Activated T-cell treated with anti-CD3 and anti-CD28 coated beads, Interleukin-2, amount 50 U/mL, for 48 hours (primary cell): ENCODE results near the gene ABCF3.

ENCODE experiments used
- DNase-seq, 2 experiments: peaks; one replicate each; pipeline ENCODE4 v3.0.0-alpha.2; 2020

Gene ABCF3

DNA sequence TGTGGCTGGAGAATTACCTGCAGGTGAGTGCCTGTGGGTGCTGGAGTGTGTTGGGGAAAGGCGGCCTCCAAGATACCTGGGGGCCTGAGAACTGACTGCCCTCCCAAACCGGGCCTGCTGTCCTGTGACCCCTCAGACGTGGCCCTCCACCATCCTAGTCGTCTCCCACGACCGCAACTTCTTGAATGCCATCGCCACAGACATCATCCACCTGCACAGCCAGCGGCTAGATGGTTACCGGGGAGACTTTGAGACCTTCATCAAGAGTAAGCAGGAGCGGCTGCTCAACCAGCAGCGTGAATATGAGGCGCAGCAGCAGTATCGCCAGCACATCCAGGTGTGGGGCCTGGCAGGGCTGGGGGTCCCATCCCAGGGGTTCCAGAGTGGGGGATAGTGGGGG, 3.4 kb downstream of the ABCF3 start:
- no peak for DNase-seq

DNA sequence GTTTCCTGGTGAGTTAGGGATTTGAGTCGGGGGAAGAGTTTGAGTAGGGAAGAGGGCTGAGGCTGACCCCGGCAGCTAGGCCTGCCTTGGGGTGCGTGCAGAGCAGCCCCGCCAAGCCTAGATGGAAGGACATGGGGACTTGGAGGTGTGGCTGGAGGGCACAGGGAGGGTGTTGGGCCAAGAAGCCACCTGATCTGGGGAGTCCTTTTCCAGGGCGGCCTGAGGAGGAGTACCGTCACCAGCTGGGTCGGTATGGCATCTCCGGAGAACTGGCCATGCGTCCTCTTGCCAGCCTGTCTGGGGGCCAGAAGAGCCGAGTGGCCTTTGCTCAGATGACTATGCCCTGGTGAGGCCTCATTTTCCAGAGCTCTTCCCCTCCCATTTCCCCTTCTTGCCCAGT, 6.9 kb downstream of the ABCF3 start:
- no peak for DNase-seq

- no peak for DNase-seq
These were observed 8.1 kb downstream of the ABCF3 start for GRCh38 chr3:184193991-184194539.

DNA sequence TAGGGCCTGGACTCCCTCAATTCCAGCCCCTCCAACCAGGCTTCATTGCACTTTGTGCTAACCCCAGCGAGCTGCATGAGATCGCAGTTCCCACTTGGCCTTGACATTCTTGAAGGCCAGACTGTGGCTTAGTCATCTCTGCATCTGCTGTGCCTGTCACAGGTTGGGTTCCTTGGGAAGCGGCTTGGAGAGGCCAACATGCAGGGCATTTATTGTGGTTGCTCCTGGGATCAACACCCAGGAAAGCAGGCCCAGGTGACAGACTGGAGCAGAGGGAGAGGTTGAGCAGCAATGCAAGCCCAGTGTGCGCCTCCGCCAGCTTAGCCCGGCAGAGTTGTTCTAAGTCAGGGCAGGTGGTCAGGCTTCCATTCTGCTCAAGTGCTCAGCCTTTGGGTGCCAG, 10.5 kb downstream of the ABCF3 start:
- DNase-seq, result no peak

DNA sequence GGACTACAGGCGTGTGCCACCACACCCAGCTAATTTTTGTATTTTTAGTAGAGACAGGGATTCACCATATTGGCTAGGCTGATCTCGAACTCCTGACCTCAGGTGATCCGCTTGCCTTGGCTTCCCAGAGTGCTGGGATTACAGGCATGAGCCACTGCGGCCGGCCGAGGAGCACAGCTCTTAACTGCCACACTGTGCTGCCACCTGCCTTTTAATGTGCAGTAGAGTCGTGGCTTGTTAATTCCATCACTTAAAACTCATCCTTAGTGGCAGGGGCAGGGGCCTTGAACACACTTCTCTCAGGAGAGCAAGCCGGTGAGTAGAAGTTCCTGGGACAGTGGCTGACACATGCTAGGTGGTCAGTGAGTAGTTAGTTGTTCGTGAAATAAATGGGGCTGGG, 12.5 kb downstream of the ABCF3 start:
- no peak for DNase-seq

DNA sequence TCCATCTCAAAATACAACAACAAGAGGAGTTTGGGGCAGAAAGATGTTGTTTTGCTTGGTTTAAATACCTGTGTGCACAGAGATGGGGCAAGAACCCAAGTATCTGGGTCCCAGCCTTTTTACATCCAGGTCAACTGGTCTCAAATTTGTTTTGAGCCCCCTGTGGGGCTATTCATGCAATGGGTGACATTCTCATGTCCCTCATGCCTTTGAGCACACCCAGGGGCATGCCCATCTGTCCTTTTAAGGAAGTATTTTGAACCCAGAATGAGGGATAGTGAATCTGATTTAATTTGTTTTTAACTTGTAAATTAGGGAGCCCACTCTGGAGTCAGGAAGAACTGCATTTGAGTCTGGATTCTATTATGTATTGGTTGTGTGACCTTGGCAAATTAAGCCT, 14.8 kb downstream of the ABCF3 start:
- no peak for DNase-seq

DNA sequence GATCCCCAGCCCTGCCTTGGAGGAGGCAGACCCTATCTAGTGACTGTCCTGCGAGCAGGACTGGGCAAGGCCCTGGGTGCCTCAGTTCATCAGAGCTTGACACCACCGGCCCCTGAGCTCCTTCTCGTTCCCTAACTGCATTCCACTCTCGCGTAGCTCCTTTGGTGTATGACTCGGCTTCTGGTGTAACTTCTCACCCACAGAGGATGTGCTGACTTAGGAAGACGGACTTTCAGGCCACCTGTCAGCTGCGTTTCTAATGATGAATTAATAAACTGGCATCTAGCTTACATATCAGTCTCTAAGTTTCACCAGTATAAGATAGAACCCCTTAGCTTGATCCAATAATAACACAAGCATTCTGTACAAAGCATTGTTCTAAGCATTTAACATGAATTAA, 17.5 kb downstream of the ABCF3 start:
- no peak for DNase-seq

DNA sequence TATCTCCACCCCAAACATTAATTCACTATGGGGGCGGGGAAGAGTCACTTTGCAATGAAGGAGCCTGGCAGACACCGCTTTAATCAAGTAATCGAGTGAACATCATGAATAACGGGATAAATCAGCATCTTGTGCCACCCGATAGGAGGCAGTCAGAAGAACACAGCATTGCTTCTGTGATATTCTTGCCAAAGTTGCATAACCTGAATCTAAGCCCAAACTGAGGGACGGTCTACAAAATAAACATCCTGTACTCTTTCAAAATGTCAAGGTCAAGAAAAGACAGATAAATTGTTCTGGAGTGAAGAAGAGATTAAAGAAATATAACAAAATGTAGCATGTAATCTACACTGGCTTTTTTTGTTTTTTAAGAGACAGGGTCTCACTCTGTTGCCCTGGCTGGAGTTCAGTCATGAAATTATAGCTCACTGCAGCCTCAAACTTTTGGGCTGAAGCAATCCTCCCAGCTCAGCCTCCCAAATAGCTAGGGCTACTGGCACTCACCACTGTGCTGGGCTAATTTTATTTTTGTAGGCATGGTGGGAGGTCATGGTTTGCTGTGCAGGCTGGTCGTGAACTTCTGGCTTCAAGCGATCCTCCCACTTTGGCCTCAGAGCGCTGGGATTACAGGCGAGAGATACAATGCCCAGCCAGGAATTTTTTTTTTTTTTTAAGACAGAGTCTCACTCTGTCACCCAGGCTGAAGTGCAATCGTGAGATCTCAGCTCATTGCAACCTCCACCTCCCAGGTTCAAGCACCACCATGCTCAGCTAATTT, 23.3 kb downstream of the ABCF3 start:
- DNase-seq, result no peak

DNA sequence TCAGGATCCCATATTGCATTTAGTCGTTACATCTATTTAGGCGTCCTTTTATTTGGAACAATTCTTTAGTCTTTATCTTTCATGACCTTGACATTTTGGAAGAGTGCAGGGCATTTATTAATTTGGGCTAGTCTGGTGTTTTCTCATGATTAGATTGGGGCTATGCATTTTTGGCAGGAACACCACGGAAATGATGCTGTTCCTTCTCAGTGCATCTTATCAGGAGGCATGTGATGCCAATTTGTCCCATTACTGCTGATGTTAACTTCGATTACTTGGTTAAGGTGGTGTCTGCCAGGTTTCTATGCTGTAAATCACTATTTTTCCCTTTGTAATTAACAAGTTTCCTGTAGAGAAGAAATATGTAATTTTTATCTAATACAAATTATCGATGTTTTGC, 25.3 kb downstream of the ABCF3 start:
- DNase-seq, result no peak

- DNase-seq, result no peak
These were observed 25.7 kb downstream of the ABCF3 start for GRCh38 chr3:184211718-184212117.

GRCh38 chr3:184218814-184219213, 32.8 kb downstream of the ABCF3 start:
- DNase-seq, result no peak

GRCh38 chr3:184222521-184222920, 36.5 kb downstream of the ABCF3 start:
- DNase-seq, result no peak

DNA sequence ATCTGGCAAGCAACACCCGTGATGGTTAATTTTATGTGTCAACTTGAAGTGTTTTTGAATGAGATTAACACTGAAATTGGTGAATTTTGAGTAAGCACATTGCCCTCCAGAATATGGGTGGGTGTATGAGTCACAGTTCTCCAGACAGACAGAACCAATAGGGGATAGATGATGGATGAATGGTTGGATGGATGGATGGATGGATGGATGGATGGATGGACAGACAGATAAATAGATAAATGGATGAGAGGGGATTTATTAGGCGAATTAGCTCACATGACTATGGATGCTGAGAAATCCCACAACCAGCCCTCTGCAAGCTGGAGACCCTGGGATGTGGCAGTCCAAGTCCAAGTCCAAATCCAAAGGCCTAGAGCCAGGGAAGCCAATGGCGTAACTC, 37.9 kb downstream of the ABCF3 start:
- DNase-seq, result no peak

- peak; percentile 68 to 75 for DNase-seq
These were observed 41.5 kb downstream of the ABCF3 start for GRCh38 chr3:184227481-184227935.

DNA sequence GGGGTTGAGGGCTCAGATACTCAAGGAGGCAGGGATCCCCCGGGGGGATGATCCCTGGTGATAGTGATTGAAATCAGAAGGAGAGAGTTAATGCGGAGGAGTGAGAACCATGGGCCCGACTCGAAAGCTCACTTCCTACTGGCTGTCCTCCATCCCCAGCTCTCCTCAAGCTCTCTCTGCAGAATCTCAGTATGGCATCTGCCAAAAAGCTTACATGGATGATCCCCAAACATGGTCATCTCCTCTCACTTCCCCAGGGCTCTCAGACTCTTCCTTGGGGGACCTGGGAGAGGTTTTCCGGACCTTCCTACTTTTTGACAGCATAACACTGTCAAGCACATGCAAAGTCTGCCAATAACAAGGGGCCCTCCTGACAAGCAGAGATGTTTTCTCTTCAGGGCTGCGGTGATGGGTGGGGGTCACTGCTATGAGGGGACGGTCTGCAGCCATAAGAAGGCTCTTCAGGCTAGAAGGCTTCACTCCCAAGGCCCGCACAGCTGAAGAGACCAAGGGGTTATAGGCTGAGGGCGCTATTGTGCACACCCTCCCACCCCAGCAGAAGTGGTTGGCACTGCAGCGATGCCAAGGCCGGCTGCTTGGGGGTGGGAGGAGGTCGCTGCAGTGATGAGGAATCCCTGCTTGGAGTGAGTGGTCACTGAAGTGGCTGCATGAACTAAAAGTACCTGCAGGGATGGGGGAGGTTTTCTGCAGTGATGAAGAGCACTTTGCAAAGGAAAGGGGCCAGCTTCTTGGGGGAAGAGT, 42.6 kb downstream of the ABCF3 start:
- DNase-seq, result no peak

DNA sequence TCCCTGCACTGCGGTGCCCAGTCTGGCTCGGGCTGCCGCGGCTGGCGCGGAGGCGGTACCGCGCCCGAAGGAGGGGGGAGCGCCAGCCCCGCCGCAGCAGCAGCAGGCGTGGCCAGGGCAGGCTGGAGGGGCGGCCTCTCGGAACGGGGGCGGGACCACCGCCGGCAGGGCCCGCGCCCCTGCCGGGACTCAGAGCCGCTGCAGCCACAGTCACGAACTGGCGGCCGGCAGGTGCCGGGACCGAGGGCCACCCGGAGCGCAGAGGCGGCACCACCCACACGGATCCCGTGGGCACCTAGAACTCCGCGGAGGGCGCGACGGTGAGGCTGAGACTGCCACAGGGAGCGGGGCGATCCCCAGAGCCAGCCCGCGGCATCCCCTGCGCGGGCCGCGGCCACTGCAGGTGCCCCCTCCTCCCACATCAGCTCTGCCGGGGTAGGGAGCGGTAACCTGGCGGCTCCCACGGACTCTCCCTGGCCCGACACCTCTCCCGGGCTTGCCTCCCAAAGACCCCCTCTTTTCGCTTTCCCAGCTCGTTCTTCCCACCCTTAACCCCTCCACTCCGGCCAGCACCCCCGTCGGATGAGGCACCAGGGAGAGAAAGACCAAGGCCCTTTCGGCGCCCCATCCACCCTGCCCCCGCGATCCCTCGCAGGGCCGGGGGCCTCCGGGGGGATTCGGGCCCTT, 43.5 kb downstream of the ABCF3 start, which contains the start of gene VWA5B2:
VWA5B2 (plus strand) TSS at position 192 of the 687 bp plus-strand sequence. CDS start 944 bp downstream, outside the sequence.
- DNase-seq, result peak; percentile 72 to 83

- DNase-seq, result peak in 1 of 2 experiments; percentile 28
These were observed 44.1 kb downstream of the ABCF3 start for GRCh38 chr3:184230081-184230602.

GRCh38 chr3:184230603-184231528, 44.9 kb downstream of the ABCF3 start:
- DNase-seq, result no peak

DNA sequence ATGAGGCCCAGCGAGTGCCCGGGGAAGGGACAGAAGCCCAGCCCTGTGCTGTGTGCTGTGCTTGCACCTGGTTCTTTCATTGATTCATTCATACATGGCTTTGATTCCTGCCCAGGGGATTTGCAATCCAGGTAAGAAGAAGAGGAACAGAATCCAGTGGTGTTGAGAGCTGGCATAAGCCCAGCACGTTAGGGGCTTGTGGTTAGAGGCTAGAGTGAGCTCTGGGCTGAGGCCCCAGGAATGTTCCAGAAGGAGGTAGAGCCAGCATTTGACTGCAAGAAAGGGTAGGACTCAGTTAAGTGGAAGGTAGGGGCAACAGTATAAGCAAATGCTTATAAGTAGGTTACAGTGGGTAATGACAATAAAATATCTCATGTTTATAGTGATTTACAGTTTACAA, 45.7 kb downstream of the ABCF3 start:
- DNase-seq, result no peak

DNA sequence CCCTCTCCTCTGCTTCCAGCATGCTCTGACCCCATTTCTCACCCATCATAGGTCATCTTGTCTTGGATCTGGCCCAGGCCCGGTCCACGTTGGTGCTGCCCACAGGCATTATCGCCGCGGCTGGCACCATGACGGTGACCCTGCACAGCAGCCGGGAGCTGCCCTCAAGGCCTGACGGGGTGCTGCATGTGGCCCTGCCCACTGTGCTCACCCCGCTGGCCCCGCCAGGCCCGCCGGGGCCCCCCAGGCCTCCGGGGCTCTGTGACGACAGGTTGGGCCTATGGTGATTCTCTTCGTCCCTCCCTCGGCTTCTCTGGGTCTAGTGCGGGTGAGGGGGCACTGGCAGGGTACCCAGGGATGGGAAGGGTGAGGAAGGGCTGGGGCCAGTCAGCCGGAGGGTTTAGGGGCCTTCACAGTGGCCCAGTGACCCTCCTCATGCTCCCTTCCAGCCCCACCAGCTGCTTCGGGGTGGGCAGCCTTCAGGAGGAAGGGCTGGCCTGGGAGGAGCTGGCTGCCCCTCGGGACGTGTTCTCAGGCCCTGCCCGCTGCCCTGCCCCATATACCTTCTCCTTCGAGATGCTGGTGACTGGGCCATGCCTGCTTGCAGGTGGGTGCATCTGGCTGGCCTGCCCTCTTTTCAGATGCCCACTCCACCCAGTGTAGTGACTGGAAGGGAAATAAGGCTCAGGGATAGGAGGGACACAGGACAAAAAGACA, 47.3 kb downstream of the ABCF3 start:
- no peak for DNase-seq

DNA sequence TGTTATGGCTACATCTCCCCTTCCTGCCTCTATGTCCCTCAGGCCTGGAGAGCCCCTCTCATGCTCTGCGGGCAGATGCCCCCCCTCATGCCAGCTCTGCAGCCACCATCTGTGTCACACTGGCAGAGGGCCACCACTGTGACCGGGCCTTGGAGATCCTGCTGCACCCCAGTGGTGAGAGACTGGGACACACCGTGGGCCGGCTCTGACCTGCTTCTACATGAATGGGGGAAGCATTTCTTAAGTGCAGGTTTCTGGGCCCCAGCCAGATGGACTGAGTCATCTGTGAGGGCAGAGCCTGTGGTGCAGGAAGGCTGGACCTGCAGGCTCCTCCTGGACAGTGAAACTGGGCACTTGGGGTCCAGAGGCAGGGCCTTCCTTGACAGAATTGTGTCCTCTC, 48.2 kb downstream of the ABCF3 start:
- no peak for DNase-seq
